ENCODE measurements around the gene DNM3. TPM values are rescaled to one million over a fixed set of nuclear protein-coding genes. Genes with fewer than 3 reads are reported as not detected.
A peak's percentile ranks its signal among the peaks of the same experiment; 100 is the strongest.

DNM3 gene
- total RNA-seq, 3 donors from 2014 or later (not counting 1 experiment from before 2014, with no cell fraction given): 2.5 to 3.3 (median 2.8) TPM

DNA sequence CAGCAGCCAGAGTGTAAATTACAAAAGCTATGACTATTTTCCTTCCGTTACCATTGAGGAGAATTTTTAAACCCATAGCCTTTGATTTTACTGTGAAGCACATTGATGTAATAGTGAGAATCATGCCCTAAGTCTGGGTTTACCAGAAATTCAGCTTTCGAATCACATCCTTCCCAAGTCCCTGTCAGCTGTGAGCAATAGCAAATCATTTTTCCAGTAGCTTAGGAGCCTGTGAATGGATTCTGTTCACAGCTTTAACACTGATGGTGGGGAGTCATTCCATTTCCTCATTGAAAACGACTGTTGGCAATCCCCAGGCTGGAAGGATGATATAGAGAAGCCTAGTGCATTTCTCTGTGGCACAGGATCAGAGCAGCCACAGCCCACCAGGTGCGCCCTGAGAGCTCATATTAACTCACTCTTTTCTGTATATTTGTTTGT, 497.0 kb downstream of the DNM3 start:
- H3K4me1 Mint-ChIP-seq: peaks cover 3 to 12% of the 10 kb centered on the region in 2 donors
- H3K27me3 Mint-ChIP-seq (ENCODE audit: low read depth in 2 of 2): no peaks in the 10 kb centered on the region
- ATAC-seq (no peak), DNase-seq (no peak)
- no peaks in the 10 kb centered on the region for H3K36me3 Mint-ChIP-seq
- Histone ChIP-seq H3K9me3 (ENCODE audit: control insufficient read depth, insufficient read depth, low read length) (no peaks in the 10 kb centered on the region), H3K36me3 (ENCODE audit: control insufficient read depth, insufficient read depth, low read length) (no peaks in the 10 kb centered on the region), H3K4me1 (ENCODE audit: control insufficient read depth, insufficient read depth, low read length) (no peaks in the 10 kb centered on the region), H3K27me3 (ENCODE audit: control insufficient read depth, insufficient read depth, low read length) (no peaks in the 10 kb centered on the region), H3K27ac (ENCODE audit: low read length) (no peak overlapping the region), H3K4me3 (ENCODE audit: low read length) (no peak overlapping the region)
- intact Hi-C loops (cut with micrococcal nuclease): no loop called here
- no peak for TF ChIP-seq CTCF (IDR thresholded peaks at IDR 0.05)
- no peak overlapping the region for H3K4me3 Mint-ChIP-seq
- no peaks in the 10 kb centered on the region for H3K9me3 Mint-ChIP-seq
- 65% methylated on average over 4 of the region's 4 CpGs for WGBS (ENCODE audit: insufficient coverage)
- no peak overlapping the region for H3K27ac Mint-ChIP-seq

DNA sequence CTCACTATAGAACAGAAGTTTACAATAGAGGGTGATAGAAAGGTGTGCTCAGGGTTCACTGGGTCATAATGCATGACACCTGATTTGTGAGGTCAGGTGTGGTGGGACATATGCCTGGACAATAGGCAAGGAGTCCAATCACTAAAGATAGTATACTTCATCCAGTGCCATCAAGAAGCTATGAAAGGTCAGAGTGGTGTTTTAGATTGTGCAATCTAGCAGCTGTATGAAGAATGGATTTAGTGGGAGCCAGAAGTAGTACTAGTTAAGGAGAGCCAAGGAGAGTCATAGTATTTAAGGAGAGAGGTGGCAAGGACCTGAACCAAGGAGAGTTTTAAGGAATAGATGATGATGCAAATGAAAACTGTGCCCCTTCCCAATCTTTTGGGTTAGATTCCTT, 498.5 kb downstream of the DNM3 start:
- no peaks in the 10 kb centered on the region for H3K9me3 ChIP-seq (ENCODE audit: control insufficient read depth, insufficient read depth, low read length)
- peaks cover 18 to 26% of the 10 kb centered on the region in 2 donors for H3K4me1 Mint-ChIP-seq
- no peak overlapping the region for H3K4me3 Mint-ChIP-seq
- H3K4me3 ChIP-seq (ENCODE audit: low read length): no peak overlapping the region
- intact Hi-C loops (cut with micrococcal nuclease): loop anchor here (5.0 kb wide), 1 partner anchor 42 kb away; no protein-coding TSS in a partner anchor
- peaks cover 8% of the 10 kb centered on the region for H3K4me1 ChIP-seq (ENCODE audit: control insufficient read depth, insufficient read depth, low read length)
- no peak overlapping the region for H3K27ac Mint-ChIP-seq
- TF ChIP-seq CTCF (IDR thresholded peaks at IDR 0.05): no peak
- H3K27me3 Mint-ChIP-seq (ENCODE audit: low read depth in 2 of 2): no peaks in the 10 kb centered on the region
- DNase-seq (no peak), ATAC-seq (no peak)
- no peak overlapping the region for H3K27ac ChIP-seq (ENCODE audit: low read length)
- no peaks in the 10 kb centered on the region for H3K36me3 ChIP-seq (ENCODE audit: control insufficient read depth, insufficient read depth, low read length)
- no peaks in the 10 kb centered on the region for H3K36me3 Mint-ChIP-seq
- no peaks in the 10 kb centered on the region for H3K27me3 ChIP-seq (ENCODE audit: control insufficient read depth, insufficient read depth, low read length)
- no peaks in the 10 kb centered on the region for H3K9me3 Mint-ChIP-seq

GRCh38 chr1:172340520-172340919, 499.2 kb downstream of the DNM3 start:
- 86% methylated on average over 1 of the region's 1 CpG for WGBS (ENCODE audit: insufficient coverage)
- Mint-ChIP-seq H3K9me3 (no peaks in the 10 kb centered on the region), H3K36me3 (no peaks in the 10 kb centered on the region), H3K4me3 (no peak overlapping the region), H3K4me1 (peaks cover 23 to 31% of the 10 kb centered on the region in 2 donors), H3K27me3 (ENCODE audit: low read depth in 2 of 2) (no peaks in the 10 kb centered on the region), H3K27ac (peak overlapping the region in 1 of 2 donors; percentile 9)
- ATAC-seq (no peak), DNase-seq (no peak)
- intact Hi-C loops (cut with micrococcal nuclease): loop anchor here (5.0 kb wide), 1 partner anchor 42 kb away; no protein-coding TSS in a partner anchor
- Histone ChIP-seq H3K4me1 (ENCODE audit: control insufficient read depth, insufficient read depth, low read length) (peaks cover 8% of the 10 kb centered on the region), H3K27ac (ENCODE audit: low read length) (no peak overlapping the region), H3K27me3 (ENCODE audit: control insufficient read depth, insufficient read depth, low read length) (no peaks in the 10 kb centered on the region), H3K9me3 (ENCODE audit: control insufficient read depth, insufficient read depth, low read length) (no peaks in the 10 kb centered on the region), H3K36me3 (ENCODE audit: control insufficient read depth, insufficient read depth, low read length) (no peaks in the 10 kb centered on the region), H3K4me3 (ENCODE audit: low read length) (no peak overlapping the region)
- TF ChIP-seq CTCF (IDR thresholded peaks at IDR 0.05): no peak

DNA sequence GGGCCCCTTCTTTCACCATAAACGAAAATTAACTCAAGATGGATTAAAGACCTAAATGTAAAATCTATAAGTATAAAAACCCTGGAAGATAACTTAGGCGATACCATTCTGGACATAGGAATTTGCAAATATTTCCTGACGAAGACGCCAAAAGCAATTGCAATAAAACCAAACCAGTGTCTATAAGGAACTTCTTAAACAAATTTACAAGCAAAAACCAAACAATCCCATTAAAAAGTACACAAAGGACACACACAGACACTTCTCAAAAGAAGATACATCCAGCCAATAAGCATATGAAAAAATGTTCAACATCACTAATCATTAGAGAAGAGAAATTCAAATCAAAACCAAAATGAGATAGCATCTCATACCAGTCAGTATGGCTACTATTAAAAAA, 500.4 kb downstream of the DNM3 start:
- Histone ChIP-seq H3K4me1 (ENCODE audit: control insufficient read depth, insufficient read depth, low read length) (peaks cover 8% of the 10 kb centered on the region), H3K9me3 (ENCODE audit: control insufficient read depth, insufficient read depth, low read length) (no peaks in the 10 kb centered on the region), H3K27me3 (ENCODE audit: control insufficient read depth, insufficient read depth, low read length) (no peaks in the 10 kb centered on the region), H3K27ac (ENCODE audit: low read length) (no peak overlapping the region), H3K4me3 (ENCODE audit: low read length) (no peak overlapping the region), H3K36me3 (ENCODE audit: control insufficient read depth, insufficient read depth, low read length) (no peaks in the 10 kb centered on the region)
- intact Hi-C loops (cut with micrococcal nuclease): loop anchor here (5.0 kb wide), 1 partner anchor 41 kb away; no protein-coding TSS in a partner anchor
- 96% methylated on average over 3 of the region's 4 CpGs for WGBS (ENCODE audit: insufficient coverage)
- Mint-ChIP-seq H3K4me1 (peaks cover 24 to 31% of the 10 kb centered on the region in 2 donors), H3K27me3 (ENCODE audit: low read depth in 2 of 2) (no peaks in the 10 kb centered on the region), H3K27ac (no peak overlapping the region), H3K4me3 (no peak overlapping the region), H3K9me3 (no peaks in the 10 kb centered on the region), H3K36me3 (peaks cover under 1% of the 10 kb centered on the region)
- TF ChIP-seq CTCF (IDR thresholded peaks at IDR 0.05): no peak
- DNase-seq (no peak), ATAC-seq (no peak)
